Neural crest cell (in vitro differentiated cells): Measurements from ENCODE around the gene TMCC2. TPM values are rescaled to one million over a fixed set of nuclear protein-coding genes. Genes with fewer than 3 reads are reported as not detected.

Experiments used
- DNase-seq: peaks from one replicate; pipeline ENCODE4 v3.0.0; 2021; ENCODE audit warnings: low read depth, mixed read lengths, low spot score
- H3K27ac Mint-ChIP-seq: one replicate; pipeline ENCODE4 v1.8.0; 2021; ENCODE audit warnings: mild to moderate bottlenecking, mixed read lengths; ENCODE audit not compliant: unreplicated experiment
- H3K27me3 Mint-ChIP-seq: 2 replicates; pipeline ENCODE4 v1.8.0; 2021; ENCODE audit warnings: low read depth, mild to moderate bottlenecking, mixed read lengths
- H3K36me3 Mint-ChIP-seq: 2 replicates; pipeline ENCODE4 v1.8.0; 2021; ENCODE audit warnings: low read depth, mild to moderate bottlenecking, mixed read lengths
- H3K4me1 Mint-ChIP-seq: 2 replicates; pipeline ENCODE4 v1.8.0; 2021; ENCODE audit warnings: mixed read lengths
- H3K4me3 Mint-ChIP-seq: one replicate; pipeline ENCODE4 v1.8.0; 2021; ENCODE audit warnings: mild to moderate bottlenecking, mixed read lengths
- H3K9me3 Mint-ChIP-seq: 2 replicates; pipeline ENCODE4 v1.8.0; 2021; ENCODE audit warnings: mixed read lengths
- total RNA-seq: library from RNA; stranded (reverse); gene quantifications from 2 replicates; pipeline ENCODE4 v1.2.1, GENCODE V29; 2021
- TF ChIP-seq, protein P1 (sequence below): fragments of 200-600 bp; sonication (generic); conservative IDR thresholded peaks from 2 replicates; pipeline ENCODE4 v1.5.0; 2021; ENCODE audit warnings: antibody characterized with exemption, mild to moderate bottlenecking

TMCC2 gene
- total RNA-seq, 1 donor from 2014 or later, result 16.1 TPM

GRCh38 chr1:205240569-205240968 lies 12.8 kb downstream of the TMCC2 start:
- DNase-seq, result no peak
- Mint-ChIP-seq H3K4me3 (no peak overlapping the region), H3K36me3 (no peaks in the 10 kb centered on the region), H3K27ac (no peak overlapping the region), H3K27me3 (no peaks in the 10 kb centered on the region), H3K4me1 (peaks cover 13% of the 10 kb centered on the region), H3K9me3 (no peaks in the 10 kb centered on the region)
- TF ChIP-seq, protein P1, sequence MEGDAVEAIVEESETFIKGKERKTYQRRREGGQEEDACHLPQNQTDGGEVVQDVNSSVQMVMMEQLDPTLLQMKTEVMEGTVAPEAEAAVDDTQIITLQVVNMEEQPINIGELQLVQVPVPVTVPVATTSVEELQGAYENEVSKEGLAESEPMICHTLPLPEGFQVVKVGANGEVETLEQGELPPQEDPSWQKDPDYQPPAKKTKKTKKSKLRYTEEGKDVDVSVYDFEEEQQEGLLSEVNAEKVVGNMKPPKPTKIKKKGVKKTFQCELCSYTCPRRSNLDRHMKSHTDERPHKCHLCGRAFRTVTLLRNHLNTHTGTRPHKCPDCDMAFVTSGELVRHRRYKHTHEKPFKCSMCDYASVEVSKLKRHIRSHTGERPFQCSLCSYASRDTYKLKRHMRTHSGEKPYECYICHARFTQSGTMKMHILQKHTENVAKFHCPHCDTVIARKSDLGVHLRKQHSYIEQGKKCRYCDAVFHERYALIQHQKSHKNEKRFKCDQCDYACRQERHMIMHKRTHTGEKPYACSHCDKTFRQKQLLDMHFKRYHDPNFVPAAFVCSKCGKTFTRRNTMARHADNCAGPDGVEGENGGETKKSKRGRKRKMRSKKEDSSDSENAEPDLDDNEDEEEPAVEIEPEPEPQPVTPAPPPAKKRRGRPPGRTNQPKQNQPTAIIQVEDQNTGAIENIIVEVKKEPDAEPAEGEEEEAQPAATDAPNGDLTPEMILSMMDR, result no peak

GRCh38 chr1:205241366-205242030 lies 13.8 kb downstream of the TMCC2 start:
- Mint-ChIP-seq H3K4me3 (no peak overlapping the region), H3K9me3 (no peaks in the 10 kb centered on the region), H3K36me3 (no peaks in the 10 kb centered on the region), H3K27me3 (no peaks in the 10 kb centered on the region), H3K27ac (no peak overlapping the region), H3K4me1 (peaks cover 17% of the 10 kb centered on the region)
- no peak for DNase-seq
- TF ChIP-seq, protein P1, result no peak

- Mint-ChIP-seq H3K9me3 (no peaks in the 10 kb centered on the region), H3K27ac (no peak overlapping the region), H3K36me3 (no peaks in the 10 kb centered on the region), H3K27me3 (no peaks in the 10 kb centered on the region), H3K4me1 (peaks cover 27% of the 10 kb centered on the region), H3K4me3 (no peak overlapping the region)
- TF ChIP-seq, protein P1, result no peak
- no peak for DNase-seq
These were observed 15.8 kb downstream of the TMCC2 start for GRCh38 chr1:205243350-205244191.

DNA sequence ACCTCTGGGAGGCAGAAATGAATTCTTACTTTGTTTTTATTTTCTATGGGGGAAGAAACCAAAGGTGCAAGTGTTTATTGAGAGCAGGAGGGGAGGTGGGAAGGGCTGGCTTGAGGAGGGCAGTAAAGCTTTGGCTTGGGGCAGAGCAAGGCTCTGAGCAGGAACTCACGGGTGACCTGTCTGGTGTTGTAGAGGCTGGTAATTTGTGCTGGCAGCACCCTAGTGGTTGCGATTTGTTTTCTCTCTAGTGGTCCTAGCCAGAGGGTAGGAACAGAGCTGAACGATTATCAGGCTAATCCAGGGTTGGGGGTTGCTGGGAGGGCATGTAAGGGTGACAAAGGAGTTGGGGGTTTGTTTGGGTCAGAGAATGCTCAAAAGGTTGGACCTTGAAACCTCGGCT lies 16.6 kb downstream of the TMCC2 start:
- Mint-ChIP-seq H3K36me3 (no peaks in the 10 kb centered on the region), H3K27ac (no peak overlapping the region), H3K4me3 (no peak overlapping the region), H3K9me3 (no peaks in the 10 kb centered on the region), H3K4me1 (peaks cover 33% of the 10 kb centered on the region), H3K27me3 (no peaks in the 10 kb centered on the region)
- TF ChIP-seq, protein P1, result no peak
- no peak for DNase-seq

- Mint-ChIP-seq H3K27ac (no peak overlapping the region), H3K9me3 (no peaks in the 10 kb centered on the region), H3K27me3 (no peaks in the 10 kb centered on the region), H3K36me3 (no peaks in the 10 kb centered on the region), H3K4me3 (no peak overlapping the region), H3K4me1 (peaks cover 33% of the 10 kb centered on the region)
- no peak for DNase-seq
- TF ChIP-seq, protein P1, result no peak
These were observed 17.4 kb downstream of the TMCC2 start for GRCh38 chr1:205245096-205245495.
